Upper lobe of right lung (tissue), 1 donor: ENCODE data around the gene LRRC3B. TPM values are rescaled to one million over a fixed set of nuclear protein-coding genes. Genes with fewer than 3 reads are reported as not detected.
"Not testable (repeated sequence)": the region's sequence is repeated elsewhere in the genome, so short reads cannot be mapped to it uniquely, and the experiment has no call there.

Experiments used
- ATAC-seq: fragments of 200-7000 bp; cut with Tn5 transposase; one replicate; pipeline ENCODE4 v1.9.1; 2020; ENCODE audit warnings: mild to moderate bottlenecking, moderate library complexity
- DNase-seq: peaks from one replicate; pipeline ENCODE4 v3.0.0-alpha.2; 2020
- H3K27ac ChIP-seq: fragments of 200-600 bp; one replicate; pipeline ENCODE4 v1.8.0; 2022
- H3K27me3 ChIP-seq: fragments of 200-600 bp; one replicate; pipeline ENCODE4 v1.8.0; 2022; ENCODE audit warnings: mild to moderate bottlenecking
- H3K36me3 ChIP-seq: fragments of 200-600 bp; one replicate; pipeline ENCODE4 v1.8.0; 2022
- H3K4me1 ChIP-seq: fragments of 200-600 bp; one replicate; pipeline ENCODE4 v1.8.0; 2022
- H3K4me3 ChIP-seq: fragments of 200-600 bp; one replicate; pipeline ENCODE4 v1.8.0; 2022; ENCODE audit warnings: mild to moderate bottlenecking
- H3K9me3 ChIP-seq: fragments of 200-600 bp; one replicate; pipeline ENCODE4 v1.8.0; 2022
- CTCF ChIP-seq: fragments of 200-600 bp; IDR thresholded peaks from one replicate; pipeline ENCODE4 v1.8.0; 2022; ENCODE audit warnings: antibody characterized with exemption
- intact Hi-C: fragments of 100-400 bp; cut with DNase I; formaldehyde crosslinking; loops from one replicate; pipeline ENCODE4 v1.11.0; 2022
- total RNA-seq: library from RNA; stranded (reverse); fragmentation: NEBNext Ultra II Directional; extraction: Animal tissue kit (Norgen Biotek cat#: 25700); gene quantifications from one replicate; pipeline ENCODE4 v1.2.1, GENCODE V29; 2021
- donor health status: DM: no; HTN: yes; CAD: no; lungs with severe emphysema.

The LRRC3B gene
- total RNA-seq, 1 donor from 2014 or later, result 0.09 TPM

DNA sequence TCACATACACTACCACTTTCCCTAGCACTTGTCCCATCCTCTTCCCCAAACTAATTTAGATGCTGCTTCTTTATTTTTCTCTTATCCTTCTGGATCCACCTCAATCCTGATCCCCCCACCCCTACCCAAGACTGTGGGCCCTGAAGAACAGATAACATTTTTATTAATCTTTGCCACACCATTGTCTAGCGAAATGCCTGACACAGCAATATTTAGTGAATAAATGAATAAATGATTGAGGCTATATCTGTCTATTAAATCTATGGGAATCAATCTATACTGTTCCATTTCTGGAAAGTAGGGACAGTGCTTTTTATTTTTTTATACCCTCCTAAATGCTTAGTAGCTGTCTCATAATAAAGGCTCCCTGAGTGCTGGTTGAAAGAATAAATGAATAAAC is 32.9 kb upstream of the LRRC3B start:
- DNase-seq, result no peak
- no peak overlapping the region for H3K4me3 ChIP-seq
- no peaks in the 10 kb centered on the region for H3K27me3 ChIP-seq
- TF ChIP-seq CTCF, result no peak
- no peaks in the 10 kb centered on the region for H3K36me3 ChIP-seq
- no peak for ATAC-seq
- no peaks in the 10 kb centered on the region for H3K4me1 ChIP-seq
- H3K27ac ChIP-seq, result no peak overlapping the region
- H3K9me3 ChIP-seq, result no peaks in the 10 kb centered on the region
- intact Hi-C loops, result no loop called here

- no peak for TF ChIP-seq CTCF
- Histone ChIP-seq H3K4me1 (no peaks in the 10 kb centered on the region), H3K4me3 (no peak overlapping the region), H3K27me3 (no peaks in the 10 kb centered on the region), H3K9me3 (no peaks in the 10 kb centered on the region), H3K27ac (no peak overlapping the region), H3K36me3 (no peaks in the 10 kb centered on the region)
- intact Hi-C loops, result no loop called here
- peak; percentile 64 for ATAC-seq
- DNase-seq, result no peak
Observed at GRCh38 chr3:26590919-26591484, 31.6 kb upstream of the LRRC3B start.

GRCh38 chr3:26591926-26592325 is 30.6 kb upstream of the LRRC3B start:
- Histone ChIP-seq H3K27me3 (no peaks in the 10 kb centered on the region), H3K27ac (no peak overlapping the region), H3K9me3 (no peaks in the 10 kb centered on the region), H3K36me3 (no peaks in the 10 kb centered on the region), H3K4me1 (no peaks in the 10 kb centered on the region), H3K4me3 (no peak overlapping the region)
- intact Hi-C loops, result no loop called here
- no peak for TF ChIP-seq CTCF
- ATAC-seq, result no peak
- DNase-seq, result no peak

DNA sequence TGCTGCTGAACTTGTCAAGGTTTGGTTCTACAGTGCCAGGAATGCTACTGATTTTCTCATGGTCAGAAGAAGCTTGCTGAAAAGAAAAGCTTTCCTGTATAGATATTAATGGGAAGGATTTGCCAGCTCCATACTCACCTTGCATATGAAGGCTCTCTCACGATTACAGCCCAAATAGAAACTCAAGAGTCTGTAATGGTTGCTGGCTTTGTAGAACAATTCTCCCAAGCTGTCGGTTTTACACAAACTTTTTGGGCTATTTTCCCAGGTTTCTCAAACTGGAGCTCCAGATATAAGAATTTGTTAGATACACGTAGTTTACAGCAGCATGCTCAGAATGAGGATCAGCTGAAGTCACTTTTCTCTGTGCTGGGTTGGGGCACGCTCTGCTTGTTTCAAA is 30.1 kb upstream of the LRRC3B start:
- no peak for TF ChIP-seq CTCF
- Histone ChIP-seq H3K36me3 (no peaks in the 10 kb centered on the region), H3K9me3 (no peaks in the 10 kb centered on the region), H3K4me3 (no peak overlapping the region), H3K27ac (no peak overlapping the region), H3K27me3 (no peaks in the 10 kb centered on the region), H3K4me1 (no peaks in the 10 kb centered on the region)
- DNase-seq (no peak), ATAC-seq (no peak)
- intact Hi-C loops, result no loop called here

GRCh38 chr3:26596335-26596734 is 26.2 kb upstream of the LRRC3B start:
- H3K4me3 ChIP-seq, result no peak overlapping the region
- H3K36me3 ChIP-seq, result no peaks in the 10 kb centered on the region
- intact Hi-C loops, result no loop called here
- DNase-seq (no peak), ATAC-seq (no peak)
- no peaks in the 10 kb centered on the region for H3K4me1 ChIP-seq
- H3K27me3 ChIP-seq, result no peaks in the 10 kb centered on the region
- no peak for TF ChIP-seq CTCF
- H3K9me3 ChIP-seq, result no peaks in the 10 kb centered on the region
- H3K27ac ChIP-seq, result no peak overlapping the region

- H3K27ac ChIP-seq, H3K9me3 ChIP-seq, H3K4me3 ChIP-seq, DNase-seq, ATAC-seq, H3K27me3 ChIP-seq, H3K36me3 ChIP-seq, H3K4me1 ChIP-seq, intact Hi-C loops: not testable (repeated sequence)
Observed at GRCh38 chr3:26603311-26603710, 19.3 kb upstream of the LRRC3B start.

DNA sequence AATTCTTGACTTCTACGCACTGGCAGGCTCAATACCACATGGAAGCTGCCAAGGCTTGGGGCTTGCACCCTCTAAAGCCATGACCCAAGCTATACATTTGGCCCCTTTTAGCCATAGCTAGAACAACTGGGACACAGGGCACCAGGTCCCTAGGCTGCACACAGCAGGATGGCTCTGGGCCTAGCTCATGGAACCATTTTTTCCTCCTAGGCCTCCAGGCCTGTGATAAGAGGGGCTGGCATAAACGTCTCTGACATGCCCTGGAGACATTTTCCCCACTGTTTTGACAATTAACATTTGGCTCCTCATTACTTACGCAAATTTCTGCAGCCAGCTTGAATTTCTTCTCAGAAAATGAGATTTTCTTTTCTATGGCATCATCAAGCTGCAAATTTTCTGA is 18.8 kb upstream of the LRRC3B start:
- ATAC-seq, H3K27me3 ChIP-seq, H3K27ac ChIP-seq, H3K36me3 ChIP-seq, H3K4me1 ChIP-seq, intact Hi-C loops, DNase-seq, H3K4me3 ChIP-seq, H3K9me3 ChIP-seq: not testable (repeated sequence)
